Ascending aorta (tissue), 2 donors: ENCODE results near the gene PDCD7. TPM values are rescaled to one million over a fixed set of nuclear protein-coding genes. Genes with fewer than 3 reads are reported as not detected.
"Not testable (repeated sequence)": the region's sequence is repeated elsewhere in the genome, so short reads cannot be mapped to it uniquely, and the experiment has no call there.

Experiments used
- DNase-seq, 2 donors: peaks; one replicate each; pipeline ENCODE4 v3.0.0-alpha.2; 2019; ENCODE audit warnings: low spot score in 2 of 2
- H3K27ac ChIP-seq, 2 donors: fragments of 200-600 bp; sonication (generic); one replicate each; pipeline ENCODE4 v1.5.1; 2016 to 2017; ENCODE audit warnings: mild to moderate bottlenecking in 1 of 2
- H3K27me3 ChIP-seq: fragments of 200-600 bp; sonication (generic); one replicate; pipeline ENCODE4 v1.5.1; 2017
- H3K36me3 ChIP-seq, 2 donors: fragments of 200-600 bp; sonication (generic); one replicate each; pipeline ENCODE4 v1.5.1; 2016
- H3K4me1 ChIP-seq, 2 donors: fragments of 200-600 bp; sonication (generic); one replicate each; pipeline ENCODE4 v1.5.1; 2016 to 2017; ENCODE audit warnings: mild to moderate bottlenecking in 1 of 2
- H3K4me3 ChIP-seq, 2 donors: fragments of 200-600 bp; sonication (generic); one replicate each; pipeline ENCODE4 v1.5.1; 2016 to 2017; ENCODE audit warnings: mild to moderate bottlenecking in 1 of 2
- H3K9me3 ChIP-seq, 2 donors: fragments of 200-600 bp; sonication (generic); one replicate each; pipeline ENCODE4 v1.5.1; 2016
- intact Hi-C: fragments of 100-400 bp; cut with DNase I; formaldehyde crosslinking; loops from one replicate; pipeline ENCODE4 v1.15.1; 2023
- total RNA-seq: library from RNA; depleted of rRNA; stranded (reverse); fragments of >200 nt; gene quantifications from one replicate; pipeline ENCODE4 v1.1.0, GENCODE V29; 2016
- TF ChIP-seq, protein P1 (sequence below), 3 experiments: fragments of 200-600 bp in 2 of 3; fragments of 450-650 bp in 1 of 3; sonication (generic) in 2 of 3; IDR thresholded peaks; one replicate each; pipeline ENCODE4 v1.5.1; 2016 to 2019; ENCODE audit warnings: antibody characterized with exemption in 3 of 3, mild to moderate bottlenecking in 1 of 3, moderate library complexity in 1 of 3

PDCD7 gene
- total RNA-seq, 1 donor from 2014 or later = 9.2 TPM

DNA sequence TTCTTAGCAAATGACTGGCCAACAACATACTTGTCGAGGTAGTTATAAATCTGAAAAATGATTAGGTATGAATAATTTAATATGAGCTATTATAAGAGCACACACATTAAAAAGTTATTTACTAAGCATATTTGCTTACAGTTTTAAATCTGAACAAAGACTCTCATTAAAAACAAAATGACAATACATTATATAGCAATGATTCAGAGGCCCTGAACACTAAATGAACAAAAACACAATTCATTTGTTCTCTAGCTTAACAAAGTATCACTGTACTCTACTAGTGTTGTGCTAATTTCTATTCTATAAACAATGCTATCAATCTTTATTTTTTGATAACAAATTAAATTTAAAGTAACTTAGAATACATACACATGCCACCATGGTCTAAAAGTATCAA is 30.5 kb upstream of the PDCD7 start:
- peaks cover 16 to 31% of the 10 kb centered on the region in 2 donors for H3K36me3 ChIP-seq
- no peak for DNase-seq
- H3K4me3 ChIP-seq = no peak overlapping the region
- H3K9me3 ChIP-seq = no peaks in the 10 kb centered on the region
- H3K27ac ChIP-seq = no peak overlapping the region
- intact Hi-C loops = no loop called here
- no peaks in the 10 kb centered on the region for H3K4me1 ChIP-seq
- no peaks in the 10 kb centered on the region for H3K27me3 ChIP-seq
- TF ChIP-seq, protein P1, sequence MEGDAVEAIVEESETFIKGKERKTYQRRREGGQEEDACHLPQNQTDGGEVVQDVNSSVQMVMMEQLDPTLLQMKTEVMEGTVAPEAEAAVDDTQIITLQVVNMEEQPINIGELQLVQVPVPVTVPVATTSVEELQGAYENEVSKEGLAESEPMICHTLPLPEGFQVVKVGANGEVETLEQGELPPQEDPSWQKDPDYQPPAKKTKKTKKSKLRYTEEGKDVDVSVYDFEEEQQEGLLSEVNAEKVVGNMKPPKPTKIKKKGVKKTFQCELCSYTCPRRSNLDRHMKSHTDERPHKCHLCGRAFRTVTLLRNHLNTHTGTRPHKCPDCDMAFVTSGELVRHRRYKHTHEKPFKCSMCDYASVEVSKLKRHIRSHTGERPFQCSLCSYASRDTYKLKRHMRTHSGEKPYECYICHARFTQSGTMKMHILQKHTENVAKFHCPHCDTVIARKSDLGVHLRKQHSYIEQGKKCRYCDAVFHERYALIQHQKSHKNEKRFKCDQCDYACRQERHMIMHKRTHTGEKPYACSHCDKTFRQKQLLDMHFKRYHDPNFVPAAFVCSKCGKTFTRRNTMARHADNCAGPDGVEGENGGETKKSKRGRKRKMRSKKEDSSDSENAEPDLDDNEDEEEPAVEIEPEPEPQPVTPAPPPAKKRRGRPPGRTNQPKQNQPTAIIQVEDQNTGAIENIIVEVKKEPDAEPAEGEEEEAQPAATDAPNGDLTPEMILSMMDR (IDR thresholded peaks at IDR 0.05) = no peak

DNA sequence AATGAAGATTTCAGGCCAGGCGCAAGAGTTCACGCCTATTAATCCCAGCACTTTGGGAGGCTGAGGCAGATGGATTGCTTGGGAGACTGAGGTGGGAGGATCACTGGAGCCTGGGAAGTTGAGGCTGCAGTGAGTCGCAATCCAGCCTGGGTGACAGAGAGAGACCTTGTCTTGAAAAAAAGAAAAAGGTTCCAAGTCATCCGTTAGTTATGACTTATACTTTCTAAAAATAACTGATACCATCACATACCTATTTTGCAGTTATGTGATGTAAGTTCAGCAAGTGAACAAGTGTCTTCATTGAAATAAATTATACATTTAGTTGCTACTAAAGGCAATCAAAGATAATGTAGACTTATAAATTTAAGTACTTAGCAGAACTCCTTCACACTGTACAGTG is 29.4 kb upstream of the PDCD7 start:
- Histone ChIP-seq H3K4me3 (no peak overlapping the region), H3K27ac (no peak overlapping the region), H3K36me3 (peaks cover 17 to 40% of the 10 kb centered on the region in 2 donors), H3K27me3 (no peaks in the 10 kb centered on the region), H3K9me3 (no peaks in the 10 kb centered on the region), H3K4me1 (no peaks in the 10 kb centered on the region)
- intact Hi-C loops = no loop called here
- TF ChIP-seq, protein P1 (IDR thresholded peaks at IDR 0.05) = no peak
- DNase-seq = no peak

DNA sequence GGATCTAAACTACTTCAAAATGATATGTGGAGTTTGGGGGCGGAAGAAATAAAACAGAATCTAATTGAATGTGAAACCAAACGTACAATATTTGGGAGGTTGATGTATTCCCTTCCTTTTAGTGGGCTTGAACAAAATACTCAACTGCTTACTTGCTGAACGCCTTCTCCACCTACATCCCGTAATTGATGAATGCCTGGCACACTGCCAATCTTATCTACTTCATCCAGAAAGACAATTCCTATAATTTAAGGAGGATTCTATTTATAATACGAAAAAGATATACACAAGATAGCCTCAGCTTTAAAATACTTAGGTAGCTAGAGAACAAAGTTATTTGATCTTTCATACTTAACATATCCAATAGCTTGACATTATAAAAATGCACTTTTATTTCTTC is 23.1 kb upstream of the PDCD7 start:
- TF ChIP-seq, protein P1 (IDR thresholded peaks at IDR 0.05) = no peak
- H3K27me3 ChIP-seq = no peaks in the 10 kb centered on the region
- no peak overlapping the region for H3K27ac ChIP-seq
- intact Hi-C loops = no loop called here
- peaks cover 57 to 75% of the 10 kb centered on the region in 2 donors for H3K36me3 ChIP-seq
- H3K4me1 ChIP-seq = no peaks in the 10 kb centered on the region
- no peak overlapping the region for H3K4me3 ChIP-seq
- no peak for DNase-seq
- no peaks in the 10 kb centered on the region for H3K9me3 ChIP-seq

DNA sequence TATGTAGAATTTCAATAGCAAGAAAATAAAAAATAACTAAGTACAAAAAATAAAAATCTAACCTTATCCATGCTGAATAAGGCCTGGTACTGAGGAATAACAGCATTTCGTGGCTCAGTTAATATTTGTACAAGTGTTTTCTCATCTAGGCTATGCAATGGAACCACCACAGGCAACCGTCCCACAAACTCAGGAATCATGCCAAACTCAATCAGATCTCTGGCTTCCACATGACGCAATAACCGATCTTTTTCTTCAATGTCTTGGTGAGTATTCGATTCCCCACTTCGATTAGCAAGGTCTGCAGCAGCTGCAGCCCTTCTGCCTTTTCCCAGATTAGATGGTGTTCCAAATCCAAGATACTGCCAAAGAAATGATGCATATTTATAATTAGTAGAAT is 21.1 kb upstream of the PDCD7 start:
- H3K36me3 ChIP-seq = peaks cover 65 to 91% of the 10 kb centered on the region in 2 donors
- TF ChIP-seq, protein P1 (IDR thresholded peaks at IDR 0.05) = no peak
- intact Hi-C loops = no loop called here

DNA sequence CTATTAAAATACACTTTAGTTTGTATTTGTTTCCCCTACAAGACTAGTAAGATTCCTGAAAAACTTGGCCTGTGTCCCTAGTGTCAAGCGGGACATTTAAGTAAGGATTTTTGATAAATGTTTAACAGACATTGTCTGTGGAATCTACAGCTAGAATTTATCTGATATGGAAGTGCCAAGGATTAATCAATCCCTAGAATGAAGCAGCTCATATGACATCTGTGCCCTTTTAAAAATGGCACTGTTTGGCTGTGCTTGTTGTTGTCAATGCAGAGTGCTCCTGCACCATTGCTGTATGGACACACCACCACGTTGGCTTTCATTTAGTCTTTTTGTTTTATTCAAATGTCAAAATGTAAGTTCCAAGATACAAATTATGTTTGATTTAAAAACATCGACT is 14.3 kb upstream of the PDCD7 start:
- H3K27ac ChIP-seq = no peak overlapping the region
- no peaks in the 10 kb centered on the region for H3K4me1 ChIP-seq
- TF ChIP-seq, protein P1 (IDR thresholded peaks at IDR 0.05) = no peak
- no peak for DNase-seq
- peaks cover 22 to 42% of the 10 kb centered on the region in 2 donors for H3K36me3 ChIP-seq
- H3K9me3 ChIP-seq = no peaks in the 10 kb centered on the region
- no peak overlapping the region for H3K4me3 ChIP-seq
- intact Hi-C loops = no loop called here
- H3K27me3 ChIP-seq = no peaks in the 10 kb centered on the region

More for the DNA sequence above, 21.1 kb upstream of the PDCD7 start:
- H3K27ac ChIP-seq = no peak overlapping the region
- no peaks in the 10 kb centered on the region for H3K9me3 ChIP-seq
- H3K4me1 ChIP-seq = no peaks in the 10 kb centered on the region
- H3K27me3 ChIP-seq = no peaks in the 10 kb centered on the region
- no peak overlapping the region for H3K4me3 ChIP-seq
- no peak for DNase-seq

DNA sequence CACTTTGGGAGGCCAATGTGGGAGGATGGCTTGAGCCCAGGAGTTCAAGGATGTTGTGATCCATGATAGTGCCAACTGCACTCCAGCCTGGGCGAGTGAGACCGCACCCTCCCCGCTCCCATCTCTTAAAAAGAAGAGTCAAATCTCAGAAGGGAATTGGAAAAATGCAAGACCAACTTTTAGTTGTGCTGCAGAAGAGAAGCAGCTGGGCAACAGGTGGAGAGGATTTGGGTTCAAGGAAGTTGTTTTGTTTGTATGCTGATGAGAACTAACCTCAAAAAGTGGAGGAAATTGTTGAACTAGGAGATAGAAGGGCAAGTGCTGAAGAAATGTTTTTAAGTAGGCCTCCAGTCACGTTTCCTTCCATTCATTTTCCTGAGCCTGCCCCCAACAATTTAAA is 12.8 kb upstream of the PDCD7 start:
- no peaks in the 10 kb centered on the region for H3K4me1 ChIP-seq
- TF ChIP-seq, protein P1 (IDR thresholded peaks at IDR 0.05) = no peak
- H3K27ac ChIP-seq = no peak overlapping the region
- peaks cover 9 to 29% of the 10 kb centered on the region in 2 donors for H3K36me3 ChIP-seq
- H3K9me3 ChIP-seq = no peaks in the 10 kb centered on the region
- DNase-seq = no peak
- no peaks in the 10 kb centered on the region for H3K27me3 ChIP-seq
- intact Hi-C loops = no loop called here
- no peak overlapping the region for H3K4me3 ChIP-seq

DNA sequence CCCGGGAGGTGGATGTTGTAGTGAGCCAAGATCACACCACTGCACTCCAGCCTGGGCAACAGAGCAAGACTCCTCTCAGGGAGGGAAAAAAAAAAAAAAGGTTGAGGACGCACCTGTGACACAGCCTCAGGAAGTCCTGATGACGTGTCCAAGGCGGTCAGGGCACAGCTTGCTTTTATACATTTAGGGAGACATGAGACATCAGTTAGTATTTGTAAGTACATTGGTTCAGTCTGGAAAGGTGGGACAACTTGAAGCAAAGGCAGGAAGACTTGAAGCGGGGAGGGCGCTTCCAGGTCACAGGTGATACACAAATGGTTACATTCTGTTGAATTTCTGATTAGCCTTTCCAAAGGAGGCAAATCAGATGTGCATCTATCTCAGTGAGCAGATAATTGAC is 5.0 kb upstream of the PDCD7 start:
- H3K27me3 ChIP-seq, H3K36me3 ChIP-seq, H3K4me1 ChIP-seq, DNase-seq, H3K9me3 ChIP-seq, intact Hi-C loops, H3K4me3 ChIP-seq, H3K27ac ChIP-seq: not testable (repeated sequence)

DNA sequence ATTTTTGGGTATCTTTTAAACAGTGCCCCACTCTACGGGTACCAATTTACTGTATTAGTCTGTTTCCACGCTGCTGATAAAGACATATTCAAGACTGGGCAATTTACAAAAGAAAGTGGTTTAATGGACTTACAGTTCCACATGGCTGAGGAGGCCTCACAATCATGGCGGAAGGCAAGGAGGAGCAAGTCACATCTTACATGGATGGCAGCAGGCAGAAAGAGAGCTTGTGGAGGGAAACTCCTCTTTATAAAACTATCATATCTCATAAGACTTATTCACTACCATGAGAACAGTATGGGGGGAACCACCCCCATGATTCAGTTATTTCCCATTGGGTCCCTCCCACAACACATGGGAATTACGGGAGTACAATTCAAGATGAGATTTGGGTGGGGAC is 4.3 kb upstream of the PDCD7 start:
- H3K27ac ChIP-seq, H3K36me3 ChIP-seq, H3K4me1 ChIP-seq, intact Hi-C loops, H3K9me3 ChIP-seq, H3K27me3 ChIP-seq, DNase-seq, H3K4me3 ChIP-seq: not testable (repeated sequence)

DNA sequence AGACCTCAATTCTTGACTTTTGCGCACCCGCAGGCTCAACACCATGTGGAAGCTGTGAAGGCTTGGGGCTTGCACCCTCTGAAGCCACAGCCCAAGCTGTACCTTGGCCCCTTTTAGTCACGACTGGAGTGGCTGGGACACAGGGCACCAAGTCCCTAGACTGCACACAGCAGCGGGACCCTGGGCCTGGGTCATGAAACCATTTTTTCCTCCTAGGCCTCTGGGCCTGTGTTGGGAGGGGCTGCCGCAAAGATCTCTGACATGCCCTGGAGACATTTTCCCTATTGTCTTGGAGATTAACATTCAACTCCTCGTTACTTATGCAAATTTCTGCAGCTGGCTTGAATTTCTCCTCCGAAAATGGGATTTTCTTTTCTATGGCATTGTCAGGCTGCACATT is 3.5 kb upstream of the PDCD7 start:
- not testable (repeated sequence) for H3K27ac ChIP-seq

More for the DNA sequence above, 3.5 kb upstream of the PDCD7 start:
- DNase-seq, H3K9me3 ChIP-seq, intact Hi-C loops, H3K27me3 ChIP-seq, H3K4me1 ChIP-seq, H3K4me3 ChIP-seq, H3K36me3 ChIP-seq: not testable (repeated sequence)
